ENCODE measurements around the gene UCK2.

The UCK2 gene

DNA sequence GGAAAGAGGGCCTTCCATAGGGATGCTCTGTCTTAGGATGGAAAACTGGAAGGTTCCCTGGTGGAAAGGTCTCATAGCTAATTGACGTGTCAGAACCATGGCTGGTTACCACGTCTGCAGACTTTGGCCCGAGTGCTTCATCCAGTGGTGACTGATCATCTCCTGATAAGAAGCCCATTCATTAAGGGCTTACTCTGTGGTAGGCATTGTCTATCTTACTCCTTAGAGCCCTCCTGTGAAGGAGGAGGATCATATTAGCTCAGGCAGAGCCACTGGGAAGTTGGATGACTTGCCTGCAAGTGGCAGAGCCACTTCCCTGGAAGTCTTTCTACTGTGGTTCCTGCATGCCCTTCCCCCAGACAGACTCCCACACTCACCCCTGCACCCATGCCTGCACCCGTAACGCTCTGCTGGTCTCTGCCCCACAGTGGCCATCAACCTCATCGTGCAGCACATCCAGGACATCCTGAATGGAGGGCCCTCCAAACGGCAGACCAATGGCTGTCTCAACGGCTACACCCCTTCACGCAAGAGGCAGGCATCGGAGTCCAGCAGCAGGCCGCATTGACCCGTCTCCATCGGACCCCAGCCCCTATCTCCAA lies 79.9 kb downstream of the UCK2 start:
- DNase-seq (ENCODE audit: low read depth): no peak
- TF ChIP-seq, protein P1, sequence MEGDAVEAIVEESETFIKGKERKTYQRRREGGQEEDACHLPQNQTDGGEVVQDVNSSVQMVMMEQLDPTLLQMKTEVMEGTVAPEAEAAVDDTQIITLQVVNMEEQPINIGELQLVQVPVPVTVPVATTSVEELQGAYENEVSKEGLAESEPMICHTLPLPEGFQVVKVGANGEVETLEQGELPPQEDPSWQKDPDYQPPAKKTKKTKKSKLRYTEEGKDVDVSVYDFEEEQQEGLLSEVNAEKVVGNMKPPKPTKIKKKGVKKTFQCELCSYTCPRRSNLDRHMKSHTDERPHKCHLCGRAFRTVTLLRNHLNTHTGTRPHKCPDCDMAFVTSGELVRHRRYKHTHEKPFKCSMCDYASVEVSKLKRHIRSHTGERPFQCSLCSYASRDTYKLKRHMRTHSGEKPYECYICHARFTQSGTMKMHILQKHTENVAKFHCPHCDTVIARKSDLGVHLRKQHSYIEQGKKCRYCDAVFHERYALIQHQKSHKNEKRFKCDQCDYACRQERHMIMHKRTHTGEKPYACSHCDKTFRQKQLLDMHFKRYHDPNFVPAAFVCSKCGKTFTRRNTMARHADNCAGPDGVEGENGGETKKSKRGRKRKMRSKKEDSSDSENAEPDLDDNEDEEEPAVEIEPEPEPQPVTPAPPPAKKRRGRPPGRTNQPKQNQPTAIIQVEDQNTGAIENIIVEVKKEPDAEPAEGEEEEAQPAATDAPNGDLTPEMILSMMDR (conservative IDR thresholded peaks at IDR 0.05; ENCODE audit: low read depth, low read length): no peak

DNA sequence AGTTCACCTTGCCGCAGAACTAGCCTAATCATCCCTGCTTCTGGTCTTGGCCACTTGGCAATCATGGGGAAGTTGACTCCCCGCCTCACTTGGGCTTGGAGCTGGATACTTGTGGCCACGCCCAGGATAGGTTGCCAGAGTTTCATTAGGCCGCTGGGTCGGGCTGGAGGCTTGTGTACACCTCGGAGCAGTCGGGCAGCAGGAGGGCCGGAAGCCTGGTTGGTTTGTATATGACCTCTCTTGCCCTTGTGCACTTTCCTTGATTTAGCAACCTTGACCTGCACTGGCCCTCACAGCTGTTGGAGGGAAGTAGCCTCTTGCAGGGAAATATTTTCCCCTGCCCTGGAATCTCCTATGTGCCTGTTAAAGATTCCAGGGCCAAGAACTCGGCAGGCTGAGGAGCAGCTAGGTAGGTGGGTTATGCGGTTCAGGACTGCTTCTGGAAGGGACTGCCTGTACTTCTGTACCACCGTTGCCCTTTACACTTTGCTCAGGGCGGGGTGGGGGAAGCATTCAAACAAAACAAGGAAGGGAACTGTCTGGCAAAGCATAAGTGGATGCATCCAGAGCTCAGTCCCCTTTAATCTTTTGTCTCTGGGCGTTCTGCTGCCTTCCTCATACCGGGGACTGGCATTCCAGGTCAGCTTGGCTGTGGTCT lies 83.5 kb downstream of the UCK2 start:
- DNase-seq (ENCODE audit: low read depth): no peak
- H3K4me3 ChIP-seq (ENCODE audit: low read length): no peak overlapping the region
- TF ChIP-seq, protein P1 (conservative IDR thresholded peaks at IDR 0.05; ENCODE audit: low read depth, low read length): no peak

More for the DNA sequence above, 79.9 kb downstream of the UCK2 start:
- no peak overlapping the region for H3K4me3 ChIP-seq (ENCODE audit: low read length)

DNA sequence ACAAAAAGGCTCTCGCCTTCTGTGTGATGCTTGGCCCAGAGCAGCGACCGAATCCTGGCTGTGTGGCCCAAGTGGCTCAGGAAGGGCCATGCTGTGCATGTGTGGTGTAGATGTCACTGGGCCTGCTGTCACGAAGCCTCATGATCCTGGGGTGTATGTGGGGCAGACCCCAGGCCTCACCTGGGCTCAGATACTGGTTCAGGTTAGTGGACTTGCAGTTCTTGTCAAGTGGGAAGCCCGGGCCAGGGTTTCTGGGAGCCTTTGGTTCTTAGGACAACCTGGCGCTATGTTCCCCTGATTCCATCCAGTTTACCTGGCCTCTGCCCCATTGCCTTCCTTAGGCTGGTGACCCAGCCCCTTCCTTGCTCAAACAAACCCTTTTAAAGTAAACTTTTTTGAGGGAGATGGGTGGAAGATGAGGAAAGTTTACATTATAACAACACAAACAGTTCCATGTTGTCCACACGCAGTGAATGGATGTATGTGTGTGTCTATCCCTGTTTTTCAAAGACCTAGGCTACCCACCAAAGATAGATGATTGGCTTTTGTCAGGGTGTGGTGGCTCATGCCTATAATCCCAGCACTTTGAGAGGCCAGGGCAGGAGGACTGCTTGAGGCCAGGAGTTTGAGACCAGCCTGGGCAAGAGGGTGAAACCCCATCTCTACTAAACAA lies 84.3 kb downstream of the UCK2 start:
- TF ChIP-seq, protein P1 (conservative IDR thresholded peaks at IDR 0.05; ENCODE audit: low read depth, low read length): no peak
- DNase-seq (ENCODE audit: low read depth): no peak
- no peak overlapping the region for H3K4me3 ChIP-seq (ENCODE audit: low read length)

DNA sequence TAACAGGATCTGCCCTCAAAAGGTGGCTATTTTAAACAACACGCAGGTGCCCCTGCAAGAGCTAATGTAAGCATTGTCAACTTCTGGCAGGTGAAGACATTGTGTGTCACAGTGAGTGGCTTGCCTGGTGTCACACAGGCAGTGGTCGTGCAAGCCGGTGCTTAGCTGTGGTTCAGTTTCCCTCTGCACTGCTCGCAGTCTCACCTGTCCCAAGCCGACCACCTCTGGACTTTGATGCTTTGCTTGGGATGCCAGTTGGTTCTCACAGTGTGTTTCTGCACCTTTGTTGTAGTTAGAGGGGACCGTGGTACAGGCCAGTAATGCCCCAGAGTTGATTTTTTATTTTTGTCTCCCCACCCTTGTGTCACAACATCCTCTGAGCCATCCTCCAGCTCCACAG lies 85.2 kb downstream of the UCK2 start:
- no peak overlapping the region for H3K4me3 ChIP-seq (ENCODE audit: low read length)
- no peak for DNase-seq (ENCODE audit: low read depth)
- TF ChIP-seq, protein P1 (conservative IDR thresholded peaks at IDR 0.05; ENCODE audit: low read depth, low read length): no peak

DNA sequence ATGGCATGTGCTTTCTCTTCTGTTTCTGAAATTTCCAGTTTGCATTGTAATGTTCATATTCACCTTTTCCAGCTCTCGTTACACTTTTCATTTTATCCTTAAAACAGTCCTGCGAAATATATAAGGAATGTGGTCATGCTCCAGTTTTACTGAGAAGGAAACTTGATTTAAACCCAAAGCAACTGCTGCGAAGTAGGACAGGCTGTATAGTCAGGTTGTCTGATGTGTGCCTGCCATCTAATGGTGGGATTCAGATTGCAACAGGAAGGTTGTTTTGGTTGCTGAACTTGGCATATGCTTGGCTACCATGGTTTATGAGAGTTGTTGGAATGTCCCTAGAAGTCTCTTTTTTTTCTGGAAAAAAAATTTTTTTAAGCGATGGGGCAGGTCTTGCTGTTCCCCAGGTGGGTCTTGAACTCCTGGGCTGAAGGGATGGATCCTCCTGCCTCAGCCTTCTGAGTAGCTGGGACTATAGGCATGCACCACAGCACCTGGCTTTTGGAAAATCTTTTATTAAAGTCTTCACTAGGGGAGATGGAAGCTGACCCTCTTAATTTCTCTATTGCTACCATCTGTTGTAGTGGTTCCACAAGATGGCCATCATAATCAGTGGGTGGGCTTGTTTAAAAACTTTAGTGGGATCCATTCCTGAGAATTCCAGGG lies 86.9 kb downstream of the UCK2 start:
- TF ChIP-seq, protein P1 (conservative IDR thresholded peaks at IDR 0.05; ENCODE audit: low read depth, low read length): peak; percentile 88
- peak; percentile 36 for DNase-seq (ENCODE audit: low read depth)
- H3K4me3 ChIP-seq (ENCODE audit: low read length): no peak overlapping the region

DNA sequence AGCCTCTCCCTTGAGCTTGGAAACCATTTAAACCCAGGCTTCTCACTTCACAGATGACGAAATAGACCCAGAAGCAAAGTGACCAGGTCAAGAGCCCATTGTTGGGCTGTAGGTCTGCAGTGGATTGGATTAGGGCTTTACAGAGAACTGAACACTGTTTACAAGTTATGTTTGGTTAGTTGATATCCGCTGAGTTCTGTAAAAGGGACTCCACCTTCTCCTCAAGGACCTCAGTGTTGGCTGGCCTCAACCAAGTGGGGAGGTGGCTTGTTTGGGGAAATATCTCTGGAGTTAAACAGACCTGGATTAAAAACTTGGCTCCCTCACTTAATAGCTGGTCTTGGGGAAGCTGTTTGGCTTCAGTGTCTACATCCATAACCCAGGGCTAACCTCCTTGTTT lies 88.1 kb downstream of the UCK2 start:
- TF ChIP-seq, protein P1 (conservative IDR thresholded peaks at IDR 0.05; ENCODE audit: low read depth, low read length): no peak
- no peak for DNase-seq (ENCODE audit: low read depth)
- no peak overlapping the region for H3K4me3 ChIP-seq (ENCODE audit: low read length)
